Smooth muscle cell (in vitro differentiated cells): ENCODE data around the gene XPNPEP2. TPM values are rescaled to one million over a fixed set of nuclear protein-coding genes. Genes with fewer than 3 reads are reported as not detected.

Source experiments
- DNase-seq: peaks from one replicate; lab custom pipeline; 2025; ENCODE audit not compliant: unreplicated experiment; lab: John Stamatoyannopoulos, UW
- H2AFZ ChIP-seq: fragments of 200-600 bp; sonication (generic); 2 replicates; pipeline ENCODE4 v1.6.0; 2016; ENCODE audit warnings: antibody characterized with exemption, low read depth, mild to moderate bottlenecking
- H3F3A ChIP-seq: fragments of 200-600 bp; sonication (generic); 2 replicates; pipeline ENCODE4 v1.6.0; 2017; ENCODE audit warnings: antibody characterized with exemption, low read depth
- H3K27ac ChIP-seq: fragments of 200-600 bp; sonication (generic); 2 replicates; pipeline ENCODE4 v1.5.1; 2016; ENCODE audit warnings: low read depth, mild to moderate bottlenecking
- H3K27me3 ChIP-seq: fragments of 200-600 bp; sonication (generic); 2 replicates; pipeline ENCODE4 v1.6.1; 2016; ENCODE audit warnings: low read depth, mild to moderate bottlenecking
- H3K36me3 ChIP-seq: fragments of 200-600 bp; sonication (generic); 2 replicates; pipeline ENCODE4 v1.5.1; 2016; ENCODE audit warnings: low read depth
- H3K4me1 ChIP-seq: fragments of 200-600 bp; sonication (generic); 2 replicates; pipeline ENCODE4 v1.5.1; 2016; ENCODE audit warnings: low read depth
- H3K4me2 ChIP-seq: fragments of 200-600 bp; sonication (generic); 2 replicates; pipeline ENCODE4 v1.6.0; 2016; ENCODE audit warnings: mild to moderate bottlenecking
- H3K4me3 ChIP-seq: fragments of 200-600 bp; sonication (generic); 2 replicates; pipeline ENCODE4 v1.5.1; 2016; ENCODE audit warnings: mild to moderate bottlenecking
- H3K79me2 ChIP-seq: fragments of 200-600 bp; sonication (generic); 2 replicates; pipeline ENCODE4 v1.6.0; 2016; ENCODE audit warnings: low read depth, mild to moderate bottlenecking
- H3K9ac ChIP-seq: fragments of 200-600 bp; sonication (generic); 2 replicates; pipeline ENCODE4 v1.6.0; 2016; ENCODE audit warnings: low read depth
- H3K9me3 ChIP-seq: fragments of 200-600 bp; sonication (generic); replicated peaks from 2 replicates; pipeline ENCODE4 v1.5.1; 2016; ENCODE audit warnings: low read depth
- H4K20me1 ChIP-seq: fragments of 200-600 bp; sonication (generic); 2 replicates; pipeline ENCODE4 v1.6.0; 2016; ENCODE audit warnings: low read depth
- CTCF ChIP-seq: fragments of 200-600 bp; sonication (generic); IDR thresholded peaks from 2 replicates; pipeline ENCODE4 v1.5.1; 2017; ENCODE audit warnings: borderline replicate concordance, mild to moderate bottlenecking, antibody characterized with exemption; ENCODE audit not compliant: insufficient read depth, poor library complexity, severe bottlenecking
- WGBS: methylation state at CpG from one replicate; pipeline ENCODE4 v1.1.7; 2016; ENCODE audit warnings: low lambda C conversion rate; 5-methylcytosine and 5-hydroxymethylcytosine counted together
- polyA plus RNA-seq: library from polyadenylated mRNA; unstranded; fragments of >200 nt; fragmentation: Nextera tagmentation; extraction: Ambion mirVana; gene quantifications from 2 replicates; pipeline ENCODE4 v1.2.1, GENCODE V29; 2016
- total RNA-seq: library from RNA; depleted of rRNA; stranded (reverse); fragments of >200 nt; gene quantifications from 2 replicates; pipeline ENCODE4 v1.2.3, GENCODE V29; 2014

The XPNPEP2 gene
- total and polyA plus RNA-seq, 2 experiments from 2014 or later: 0.09 to 0.13 TPM

- 88% methylated on average over 19 of the region's 20 CpGs for WGBS
- Histone ChIP-seq H3F3A (no peaks in the 10 kb centered on the region), H3K4me1 (no peaks in the 10 kb centered on the region), H4K20me1 (no peaks in the 10 kb centered on the region), H2AFZ (no peak overlapping the region), H3K4me3 (no peak overlapping the region), H3K9ac (no peak overlapping the region), H3K4me2 (no peak overlapping the region), H3K9me3 (no peaks in the 10 kb centered on the region), H3K36me3 (no peaks in the 10 kb centered on the region), H3K27me3 (no peaks in the 10 kb centered on the region), H3K27ac (no peak overlapping the region), H3K79me2 (no peaks in the 10 kb centered on the region)
- DNase-seq: no peak
- TF ChIP-seq CTCF: no peak
Observed at GRCh38 chrX:129793604-129794191, 54.9 kb downstream of the XPNPEP2 start.

GRCh38 chrX:129795584-129795983 is 56.8 kb downstream of the XPNPEP2 start:
- Histone ChIP-seq H4K20me1 (no peaks in the 10 kb centered on the region), H3K4me2 (no peak overlapping the region), H3K27me3 (no peaks in the 10 kb centered on the region), H3F3A (no peaks in the 10 kb centered on the region), H3K4me1 (no peaks in the 10 kb centered on the region), H3K27ac (no peak overlapping the region), H3K9ac (no peak overlapping the region), H3K9me3 (no peaks in the 10 kb centered on the region), H3K79me2 (no peaks in the 10 kb centered on the region), H3K4me3 (no peak overlapping the region), H2AFZ (no peak overlapping the region), H3K36me3 (no peaks in the 10 kb centered on the region)
- TF ChIP-seq CTCF: no peak
- DNase-seq: no peak
- 91% methylated on average over 1 of the region's 1 CpG for WGBS

GRCh38 chrX:129797251-129797906 is 58.6 kb downstream of the XPNPEP2 start:
- WGBS: 86% methylated on average over 4 of the region's 4 CpGs
- Histone ChIP-seq H2AFZ (no peak overlapping the region), H3F3A (no peaks in the 10 kb centered on the region), H3K4me1 (no peaks in the 10 kb centered on the region), H3K4me2 (no peak overlapping the region), H3K27me3 (no peaks in the 10 kb centered on the region), H3K9me3 (no peaks in the 10 kb centered on the region), H4K20me1 (no peaks in the 10 kb centered on the region), H3K79me2 (no peaks in the 10 kb centered on the region), H3K4me3 (no peak overlapping the region), H3K9ac (no peak overlapping the region), H3K27ac (no peak overlapping the region), H3K36me3 (no peaks in the 10 kb centered on the region)
- no peak for TF ChIP-seq CTCF
- DNase-seq: no peak

GRCh38 chrX:129798456-129798855 is 59.7 kb downstream of the XPNPEP2 start:
- Histone ChIP-seq H3K79me2 (no peaks in the 10 kb centered on the region), H3K9ac (no peak overlapping the region), H3K4me3 (no peak overlapping the region), H3K36me3 (no peaks in the 10 kb centered on the region), H3K4me2 (no peak overlapping the region), H3K9me3 (no peaks in the 10 kb centered on the region), H3F3A (no peaks in the 10 kb centered on the region), H4K20me1 (no peaks in the 10 kb centered on the region), H2AFZ (no peak overlapping the region), H3K27ac (no peak overlapping the region), H3K4me1 (no peaks in the 10 kb centered on the region), H3K27me3 (no peaks in the 10 kb centered on the region)
- no peak for DNase-seq
- WGBS: 79% methylated on average over 3 of the region's 3 CpGs
- TF ChIP-seq CTCF: no peak
